Smooth muscle cell (in vitro differentiated cells): Measurements from ENCODE around the gene C2orf42. TPM values are rescaled to one million over a fixed set of nuclear protein-coding genes. Genes with fewer than 3 reads are reported as not detected.
"Not testable (repeated sequence)": the region's sequence is repeated elsewhere in the genome, so short reads cannot be mapped to it uniquely, and the experiment has no call there.

Source experiments
- DNase-seq: peaks from one replicate; lab custom pipeline; 2025; ENCODE audit not compliant: unreplicated experiment; lab: John Stamatoyannopoulos, UW
- H2AFZ ChIP-seq: fragments of 200-600 bp; sonication (generic); 2 replicates; pipeline ENCODE4 v1.6.0; 2016; ENCODE audit warnings: antibody characterized with exemption, low read depth, mild to moderate bottlenecking
- H3F3A ChIP-seq: fragments of 200-600 bp; sonication (generic); 2 replicates; pipeline ENCODE4 v1.6.0; 2017; ENCODE audit warnings: antibody characterized with exemption, low read depth
- H3K27ac ChIP-seq: fragments of 200-600 bp; sonication (generic); 2 replicates; pipeline ENCODE4 v1.5.1; 2016; ENCODE audit warnings: low read depth, mild to moderate bottlenecking
- H3K27me3 ChIP-seq: fragments of 200-600 bp; sonication (generic); 2 replicates; pipeline ENCODE4 v1.6.1; 2016; ENCODE audit warnings: low read depth, mild to moderate bottlenecking
- H3K36me3 ChIP-seq: fragments of 200-600 bp; sonication (generic); 2 replicates; pipeline ENCODE4 v1.5.1; 2016; ENCODE audit warnings: low read depth
- H3K4me1 ChIP-seq: fragments of 200-600 bp; sonication (generic); 2 replicates; pipeline ENCODE4 v1.5.1; 2016; ENCODE audit warnings: low read depth
- H3K4me2 ChIP-seq: fragments of 200-600 bp; sonication (generic); 2 replicates; pipeline ENCODE4 v1.6.0; 2016; ENCODE audit warnings: mild to moderate bottlenecking
- H3K4me3 ChIP-seq: fragments of 200-600 bp; sonication (generic); 2 replicates; pipeline ENCODE4 v1.5.1; 2016; ENCODE audit warnings: mild to moderate bottlenecking
- H3K79me2 ChIP-seq: fragments of 200-600 bp; sonication (generic); 2 replicates; pipeline ENCODE4 v1.6.0; 2016; ENCODE audit warnings: low read depth, mild to moderate bottlenecking
- H3K9ac ChIP-seq: fragments of 200-600 bp; sonication (generic); 2 replicates; pipeline ENCODE4 v1.6.0; 2016; ENCODE audit warnings: low read depth
- H3K9me3 ChIP-seq: fragments of 200-600 bp; sonication (generic); replicated peaks from 2 replicates; pipeline ENCODE4 v1.5.1; 2016; ENCODE audit warnings: low read depth
- H4K20me1 ChIP-seq: fragments of 200-600 bp; sonication (generic); 2 replicates; pipeline ENCODE4 v1.6.0; 2016; ENCODE audit warnings: low read depth
- CTCF ChIP-seq: fragments of 200-600 bp; sonication (generic); IDR thresholded peaks from 2 replicates; pipeline ENCODE4 v1.5.1; 2017; ENCODE audit warnings: borderline replicate concordance, mild to moderate bottlenecking, antibody characterized with exemption; ENCODE audit not compliant: insufficient read depth, poor library complexity, severe bottlenecking
- WGBS: methylation state at CpG from one replicate; pipeline ENCODE4 v1.1.7; 2016; ENCODE audit warnings: low lambda C conversion rate; 5-methylcytosine and 5-hydroxymethylcytosine counted together
- polyA plus RNA-seq: library from polyadenylated mRNA; unstranded; fragments of >200 nt; fragmentation: Nextera tagmentation; extraction: Ambion mirVana; gene quantifications from 2 replicates; pipeline ENCODE4 v1.2.1, GENCODE V29; 2016
- total RNA-seq: library from RNA; depleted of rRNA; stranded (reverse); fragments of >200 nt; gene quantifications from 2 replicates; pipeline ENCODE4 v1.2.3, GENCODE V29; 2014

The C2orf42 gene
- total and polyA plus RNA-seq, 2 experiments from 2014 or later, result 7.8 to 9.4 TPM

DNA sequence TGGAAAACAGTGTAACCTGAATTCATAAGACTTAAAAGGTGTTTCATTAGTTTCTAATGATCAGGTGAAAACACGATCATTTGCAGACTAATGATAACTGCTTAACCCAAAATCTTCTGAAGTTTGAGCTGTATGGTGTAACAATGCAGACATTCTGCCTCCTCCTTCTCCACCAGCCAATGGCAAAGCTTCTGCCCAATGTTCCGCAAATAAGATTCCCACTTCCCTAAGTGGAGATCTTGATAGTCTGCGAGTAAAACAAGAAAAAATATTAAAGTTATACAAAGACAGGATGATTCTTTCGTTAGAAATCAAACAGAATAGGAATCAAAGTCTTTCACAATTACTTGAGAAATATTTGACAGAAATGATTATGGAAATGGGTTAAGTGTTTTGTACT lies 8.1 kb downstream of the C2orf42 start:
- Histone ChIP-seq H3K27me3 (no peaks in the 10 kb centered on the region), H3K79me2 (no peaks in the 10 kb centered on the region)

GRCh38 chr2:70181363-70181956 lies 9.4 kb downstream of the C2orf42 start:
- no peaks in the 10 kb centered on the region for H3K36me3 ChIP-seq
- no peak for DNase-seq
- H3K79me2 ChIP-seq, result no peaks in the 10 kb centered on the region
- H3K4me1 ChIP-seq, result no peaks in the 10 kb centered on the region
- no peak overlapping the region for H3K4me2 ChIP-seq
- H3K27me3 ChIP-seq, result no peaks in the 10 kb centered on the region
- no peak overlapping the region for H3K27ac ChIP-seq
- H3K9ac ChIP-seq, result no peak overlapping the region
- H3F3A ChIP-seq, result no peaks in the 10 kb centered on the region
- 98% methylated on average over 16 of the region's 16 CpGs for WGBS
- TF ChIP-seq CTCF, result no peak
- H3K9me3 ChIP-seq, result no peaks in the 10 kb centered on the region
- no peak overlapping the region for H3K4me3 ChIP-seq
- no peak overlapping the region for H2AFZ ChIP-seq
- H4K20me1 ChIP-seq, result no peaks in the 10 kb centered on the region

More for the DNA sequence above, 8.1 kb downstream of the C2orf42 start:
- Histone ChIP-seq H3F3A (no peaks in the 10 kb centered on the region), H3K27ac (no peak overlapping the region), H3K4me3 (no peak overlapping the region), H3K4me1 (no peaks in the 10 kb centered on the region), H2AFZ (no peak overlapping the region), H3K9ac (no peak overlapping the region), H3K36me3 (no peaks in the 10 kb centered on the region), H3K4me2 (no peak overlapping the region), H4K20me1 (no peaks in the 10 kb centered on the region), H3K9me3 (no peaks in the 10 kb centered on the region)
- no peak for DNase-seq
- WGBS, result 92% methylated on average over 4 of the region's 4 CpGs
- no peak for TF ChIP-seq CTCF

DNA sequence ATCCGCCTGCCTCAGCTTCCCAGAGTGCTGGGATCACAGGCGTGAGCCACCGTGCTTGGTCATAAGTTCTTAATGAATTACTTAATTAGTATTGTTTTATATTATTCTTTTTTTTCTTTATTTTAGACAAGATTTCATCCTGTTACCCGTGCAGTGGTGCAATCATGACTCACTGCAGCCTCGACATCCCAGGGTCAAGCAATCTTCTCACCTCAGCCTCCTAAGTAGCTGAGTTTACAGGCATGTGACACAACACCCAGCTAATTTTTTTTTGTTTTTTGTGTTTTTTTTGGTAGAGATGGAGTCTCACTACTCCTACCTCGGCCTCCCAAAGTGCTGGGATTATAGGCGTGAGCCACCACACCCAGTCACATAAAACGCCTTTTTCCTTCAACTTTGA lies 17.3 kb downstream of the C2orf42 start:
- no peak for TF ChIP-seq CTCF
- H3K27ac ChIP-seq, result no peak overlapping the region
- whole genome bisulfite sequencing, result 84% methylated on average over 8 of the region's 8 CpGs
- no peak overlapping the region for H2AFZ ChIP-seq
- no peak overlapping the region for H3K4me2 ChIP-seq
- no peak overlapping the region for H3K9ac ChIP-seq
- H3K36me3 ChIP-seq, result peaks cover 8% of the 10 kb centered on the region
- H3K27me3 ChIP-seq, result no peaks in the 10 kb centered on the region
- H4K20me1 ChIP-seq, result no peaks in the 10 kb centered on the region
- no peaks in the 10 kb centered on the region for H3F3A ChIP-seq
- H3K9me3 ChIP-seq, result no peaks in the 10 kb centered on the region
- no peaks in the 10 kb centered on the region for H3K79me2 ChIP-seq
- no peaks in the 10 kb centered on the region for H3K4me1 ChIP-seq
- no peak for DNase-seq
- no peak overlapping the region for H3K4me3 ChIP-seq

DNA sequence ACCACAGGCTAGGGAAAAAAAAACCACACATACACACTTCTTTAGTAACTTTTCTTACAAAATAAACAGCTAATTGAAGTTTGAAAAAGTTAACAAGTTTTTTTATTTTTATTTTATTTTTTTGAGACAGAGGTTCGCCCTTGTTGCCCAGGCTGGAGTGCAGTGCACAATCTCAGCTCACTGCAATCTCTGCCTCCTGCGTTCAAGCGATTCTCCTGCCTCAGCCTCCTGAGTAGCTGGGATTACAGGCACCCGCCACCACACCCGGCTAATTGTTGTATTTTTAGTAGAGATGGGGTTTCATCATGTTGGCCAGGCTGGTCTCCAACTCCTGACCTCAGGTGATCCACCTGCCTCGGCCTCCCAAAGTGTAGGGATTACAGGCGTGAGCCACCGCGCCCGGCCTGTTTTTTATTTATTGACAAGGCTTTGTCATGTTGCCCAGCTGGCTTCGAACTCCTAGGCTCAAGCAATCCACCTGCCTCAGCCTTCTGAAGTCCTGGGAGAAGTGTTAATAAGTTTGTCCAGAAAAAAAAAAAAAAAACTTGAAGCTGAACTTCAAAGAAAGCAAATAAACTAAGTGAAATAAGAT lies 21.1 kb downstream of the C2orf42 start:
- H3K27me3 ChIP-seq, H3K4me3 ChIP-seq, H3K36me3 ChIP-seq, H3K4me1 ChIP-seq, H4K20me1 ChIP-seq, H3K9ac ChIP-seq, DNase-seq, H2AFZ ChIP-seq, H3K9me3 ChIP-seq, H3K79me2 ChIP-seq, H3K27ac ChIP-seq, H3K4me2 ChIP-seq, H3F3A ChIP-seq: not testable (repeated sequence)
- WGBS, result 99% methylated on average over 11 of the region's 11 CpGs
